GM12878 (cell line): ENCODE data around the gene DYNC1I1.

Experiments used
- BCL11A ChIP-seq: IDR thresholded peaks from 2 replicates; pipeline ENCODE4 v1.6.1; 2011; ENCODE audit warnings: low read depth, low read length
- CEBPZ ChIP-seq: fragments of 150-350 bp; IDR thresholded peaks from 2 replicates; pipeline ENCODE4 v1.6.1; 2016; ENCODE audit warnings: low read depth, low read length
- FOS ChIP-seq: IDR thresholded peaks from 3 replicates; pipeline ENCODE4 v1.6.1; 2011; ENCODE audit warnings: borderline replicate concordance; ENCODE audit not compliant: insufficient read length; ENCODE audit errors: extremely low read depth
- FOXK2 ChIP-seq: fragments of 450-650 bp; IDR thresholded peaks from 2 replicates; pipeline ENCODE4 v1.6.1; 2017; ENCODE audit warnings: mild to moderate bottlenecking, moderate library complexity
- JUND ChIP-seq: IDR thresholded peaks from 2 replicates; pipeline ENCODE4 v1.6.1; 2012; ENCODE audit warnings: low read depth, mild to moderate bottlenecking, low read length, improper control_type of control experiment, moderate library complexity
- KLF5 ChIP-seq: fragments of 450-650 bp; IDR thresholded peaks from 2 replicates; pipeline ENCODE4 v1.6.1; 2014; ENCODE audit warnings: mild to moderate bottlenecking; ENCODE audit not compliant: partially characterized antibody
- MLLT1 ChIP-seq: fragments of 450-650 bp; IDR thresholded peaks from 2 replicates; pipeline ENCODE4 v1.6.1; 2016; ENCODE audit warnings: mild to moderate bottlenecking
- MXI1 ChIP-seq: fragments of 150-350 bp; IDR thresholded peaks from 2 replicates; pipeline ENCODE4 v1.6.1; 2011; ENCODE audit warnings: low read depth, mild to moderate bottlenecking, inconsistent platforms, low read length, improper control_type of control experiment
- NRF1 ChIP-seq: conservative IDR thresholded peaks from 2 replicates; pipeline ENCODE4 v1.6.1; 2011; ENCODE audit warnings: mild to moderate bottlenecking, low read depth, low read length, improper control_type of control experiment
- POLR2A ChIP-seq: IDR thresholded peaks from 2 replicates; pipeline ENCODE4 v1.6.1; 2011; ENCODE audit warnings: low read depth, mild to moderate bottlenecking, low read length
- SIN3A ChIP-seq: IDR thresholded peaks from 2 replicates; pipeline ENCODE4 v1.6.1; 2012; ENCODE audit warnings: low read depth, low read length, improper control_type of control experiment
- TAF1 ChIP-seq: IDR thresholded peaks from 2 replicates; pipeline ENCODE4 v1.6.1; 2011; ENCODE audit warnings: mild to moderate bottlenecking, low read depth, low read length, borderline replicate concordance
- TCF3 ChIP-seq: IDR thresholded peaks from 2 replicates; pipeline ENCODE4 v1.6.1; 2012; ENCODE audit warnings: low read depth, mild to moderate bottlenecking, low read length, borderline replicate concordance; ENCODE audit not compliant: insufficient read depth
- TF ChIP-seq, protein P1 (sequence below), 3 experiments: IDR thresholded peaks in 2 of 3; conservative IDR thresholded peaks in 1 of 3; 2 replicates each; pipeline ENCODE4 v1.5.1; 2011; ENCODE audit warnings: low read depth in 3 of 3, low read length in 3 of 3, mild to moderate bottlenecking in 3 of 3, control low read depth in 2 of 3, moderate library complexity in 2 of 3, inconsistent platforms in 1 of 3, mixed read lengths in 1 of 3; ENCODE audit not compliant: control insufficient read depth in 2 of 3, insufficient read depth in 1 of 3; ENCODE audit errors: extremely low read depth in 1 of 3

GRCh38 chr7:95766657-95767056 is 5.7 kb upstream of the DYNC1I1 start:
- TF ChIP-seq KLF5, result no peak
- no peak for TF ChIP-seq MLLT1
- TF ChIP-seq TCF3, result no peak
- TF ChIP-seq SIN3A, result no peak
- TF ChIP-seq MXI1, result no peak
- TF ChIP-seq JUND, result no peak
- no peak for TF ChIP-seq FOS
- TF ChIP-seq, protein P1, sequence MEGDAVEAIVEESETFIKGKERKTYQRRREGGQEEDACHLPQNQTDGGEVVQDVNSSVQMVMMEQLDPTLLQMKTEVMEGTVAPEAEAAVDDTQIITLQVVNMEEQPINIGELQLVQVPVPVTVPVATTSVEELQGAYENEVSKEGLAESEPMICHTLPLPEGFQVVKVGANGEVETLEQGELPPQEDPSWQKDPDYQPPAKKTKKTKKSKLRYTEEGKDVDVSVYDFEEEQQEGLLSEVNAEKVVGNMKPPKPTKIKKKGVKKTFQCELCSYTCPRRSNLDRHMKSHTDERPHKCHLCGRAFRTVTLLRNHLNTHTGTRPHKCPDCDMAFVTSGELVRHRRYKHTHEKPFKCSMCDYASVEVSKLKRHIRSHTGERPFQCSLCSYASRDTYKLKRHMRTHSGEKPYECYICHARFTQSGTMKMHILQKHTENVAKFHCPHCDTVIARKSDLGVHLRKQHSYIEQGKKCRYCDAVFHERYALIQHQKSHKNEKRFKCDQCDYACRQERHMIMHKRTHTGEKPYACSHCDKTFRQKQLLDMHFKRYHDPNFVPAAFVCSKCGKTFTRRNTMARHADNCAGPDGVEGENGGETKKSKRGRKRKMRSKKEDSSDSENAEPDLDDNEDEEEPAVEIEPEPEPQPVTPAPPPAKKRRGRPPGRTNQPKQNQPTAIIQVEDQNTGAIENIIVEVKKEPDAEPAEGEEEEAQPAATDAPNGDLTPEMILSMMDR (IDR thresholded peaks at IDR 0.05 in 2 of 3, conservative IDR thresholded peaks at IDR 0.05 in 1 of 3; ENCODE audit: control insufficient read depth in 2 of 3, extremely low read depth in 1 of 3, insufficient read depth in 1 of 3, low read depth in 3 of 3, low read length in 3 of 3), result no peak
- TF ChIP-seq FOXK2, result no peak
- no peak for TF ChIP-seq TAF1
- no peak for TF ChIP-seq BCL11A
- no peak for TF ChIP-seq POLR2A
- TF ChIP-seq NRF1, result no peak
- TF ChIP-seq CEBPZ, result no peak
